ENCODE results near the gene CFAP107. TPM values are rescaled to one million over a fixed set of nuclear protein-coding genes. Genes with fewer than 3 reads are reported as not detected.

Gene CFAP107
- total RNA-seq, 4 donors from 2014 or later = not detected

DNA sequence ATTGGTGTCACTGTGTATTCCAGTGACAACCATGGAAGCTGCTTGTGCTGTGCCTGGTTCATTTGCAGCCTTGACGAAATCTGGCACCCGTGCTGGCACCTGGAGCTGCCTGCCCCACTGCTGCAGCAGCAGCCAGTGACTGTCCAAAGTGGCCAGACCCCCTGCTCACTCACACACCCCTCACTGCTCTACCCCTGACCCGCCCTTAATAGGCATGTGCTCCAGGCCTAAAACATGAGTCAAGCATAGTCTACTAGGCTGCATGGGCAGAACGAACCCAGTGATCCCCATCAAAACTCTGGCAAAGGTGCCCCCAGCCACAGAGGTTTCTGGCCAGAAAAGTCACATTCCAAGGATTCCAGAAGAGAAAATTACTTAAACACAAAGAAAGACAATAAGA lies 52.9 kb downstream of the CFAP107 start:
- Histone ChIP-seq H3K27me3 (no peaks in the 10 kb centered on the region), H3K4me3 (no peak overlapping the region), H3K9me3 (peaks cover 0 to 10% (median 0%) of the 10 kb centered on the region in 4 donors), H3K4me1 (no peaks in the 10 kb centered on the region), H3K27ac (no peak overlapping the region), H3K36me3 (no peaks in the 10 kb centered on the region)
- no peak for TF ChIP-seq POLR2A (IDR thresholded peaks at IDR 0.05)
- TF ChIP-seq, protein P1, sequence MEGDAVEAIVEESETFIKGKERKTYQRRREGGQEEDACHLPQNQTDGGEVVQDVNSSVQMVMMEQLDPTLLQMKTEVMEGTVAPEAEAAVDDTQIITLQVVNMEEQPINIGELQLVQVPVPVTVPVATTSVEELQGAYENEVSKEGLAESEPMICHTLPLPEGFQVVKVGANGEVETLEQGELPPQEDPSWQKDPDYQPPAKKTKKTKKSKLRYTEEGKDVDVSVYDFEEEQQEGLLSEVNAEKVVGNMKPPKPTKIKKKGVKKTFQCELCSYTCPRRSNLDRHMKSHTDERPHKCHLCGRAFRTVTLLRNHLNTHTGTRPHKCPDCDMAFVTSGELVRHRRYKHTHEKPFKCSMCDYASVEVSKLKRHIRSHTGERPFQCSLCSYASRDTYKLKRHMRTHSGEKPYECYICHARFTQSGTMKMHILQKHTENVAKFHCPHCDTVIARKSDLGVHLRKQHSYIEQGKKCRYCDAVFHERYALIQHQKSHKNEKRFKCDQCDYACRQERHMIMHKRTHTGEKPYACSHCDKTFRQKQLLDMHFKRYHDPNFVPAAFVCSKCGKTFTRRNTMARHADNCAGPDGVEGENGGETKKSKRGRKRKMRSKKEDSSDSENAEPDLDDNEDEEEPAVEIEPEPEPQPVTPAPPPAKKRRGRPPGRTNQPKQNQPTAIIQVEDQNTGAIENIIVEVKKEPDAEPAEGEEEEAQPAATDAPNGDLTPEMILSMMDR (IDR thresholded peaks at IDR 0.05) = no peak
- TF ChIP-seq EP300 (IDR thresholded peaks at IDR 0.05) = no peak
- 40 to 61% methylated on average over 2 to 4 of the region's 4 CpGs for WGBS, 2 donors
- DNase-seq (ENCODE audit: low spot score in 2 of 2) = no peak

DNA sequence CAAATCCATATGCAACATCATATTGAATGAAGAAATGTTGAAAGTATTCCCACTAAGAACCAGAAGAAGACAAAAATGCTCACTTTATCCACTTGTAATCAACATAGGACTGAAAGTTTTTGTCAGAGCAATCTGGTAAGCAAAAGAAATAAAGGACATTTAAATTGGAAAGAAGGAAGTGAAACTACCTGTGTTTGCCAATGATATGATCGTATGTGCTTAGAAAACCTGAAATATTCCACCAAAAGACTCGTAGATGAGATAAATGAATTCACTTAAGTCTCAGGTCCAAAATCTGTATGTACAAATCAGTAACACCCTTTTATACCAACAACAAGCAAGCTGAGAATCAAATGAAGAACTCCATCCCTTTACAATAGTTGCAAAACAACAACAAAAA lies 53.7 kb downstream of the CFAP107 start:
- DNase-seq (ENCODE audit: low spot score in 2 of 2) = no peak
- Histone ChIP-seq H3K4me1 (no peaks in the 10 kb centered on the region), H3K27ac (no peak overlapping the region), H3K36me3 (no peaks in the 10 kb centered on the region), H3K27me3 (no peaks in the 10 kb centered on the region), H3K4me3 (no peak overlapping the region), H3K9me3 (peaks cover 0 to 18% (median 0%) of the 10 kb centered on the region in 4 donors)
- no peak for TF ChIP-seq POLR2A (IDR thresholded peaks at IDR 0.05)
- TF ChIP-seq EP300 (IDR thresholded peaks at IDR 0.05) = no peak
- TF ChIP-seq, protein P1 (IDR thresholded peaks at IDR 0.05) = no peak
- WGBS, 2 donors = 80% methylated on average over 2 of the region's 2 CpGs

DNA sequence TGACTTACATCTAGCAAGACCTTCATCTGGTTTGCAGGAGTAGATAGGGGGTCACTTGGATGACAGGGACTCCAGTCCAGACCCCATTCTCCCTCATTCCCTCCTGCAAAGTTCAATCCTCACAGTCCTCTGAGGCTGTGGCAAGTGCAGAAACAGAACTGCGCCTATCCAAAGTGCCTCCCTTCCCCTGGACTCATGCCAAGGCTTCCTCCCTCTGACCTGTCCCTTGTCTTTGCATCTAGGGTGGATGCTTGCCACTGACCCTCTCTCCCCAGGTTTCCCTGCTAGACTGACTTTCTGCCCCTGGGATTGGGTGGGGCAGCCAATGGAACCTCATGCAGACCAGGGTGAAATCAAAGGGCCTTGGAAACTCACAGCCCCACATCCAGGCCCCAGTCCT lies 63.9 kb downstream of the CFAP107 start:
- TF ChIP-seq, protein P1 (IDR thresholded peaks at IDR 0.05) = no peak
- TF ChIP-seq POLR2A (IDR thresholded peaks at IDR 0.05) (no peak), EP300 (IDR thresholded peaks at IDR 0.05) (no peak)
- Histone ChIP-seq H3K27ac (no peak overlapping the region), H3K36me3 (no peaks in the 10 kb centered on the region), H3K27me3 (no peaks in the 10 kb centered on the region), H3K4me3 (no peak overlapping the region), H3K4me1 (no peaks in the 10 kb centered on the region), H3K9me3 (peaks cover 0 to 7% (median 0%) of the 10 kb centered on the region in 4 donors)
- no peak for DNase-seq (ENCODE audit: low spot score in 2 of 2)
- WGBS, 2 donors = 86 to 89% methylated on average over 1 of the region's 1 CpG

DNA sequence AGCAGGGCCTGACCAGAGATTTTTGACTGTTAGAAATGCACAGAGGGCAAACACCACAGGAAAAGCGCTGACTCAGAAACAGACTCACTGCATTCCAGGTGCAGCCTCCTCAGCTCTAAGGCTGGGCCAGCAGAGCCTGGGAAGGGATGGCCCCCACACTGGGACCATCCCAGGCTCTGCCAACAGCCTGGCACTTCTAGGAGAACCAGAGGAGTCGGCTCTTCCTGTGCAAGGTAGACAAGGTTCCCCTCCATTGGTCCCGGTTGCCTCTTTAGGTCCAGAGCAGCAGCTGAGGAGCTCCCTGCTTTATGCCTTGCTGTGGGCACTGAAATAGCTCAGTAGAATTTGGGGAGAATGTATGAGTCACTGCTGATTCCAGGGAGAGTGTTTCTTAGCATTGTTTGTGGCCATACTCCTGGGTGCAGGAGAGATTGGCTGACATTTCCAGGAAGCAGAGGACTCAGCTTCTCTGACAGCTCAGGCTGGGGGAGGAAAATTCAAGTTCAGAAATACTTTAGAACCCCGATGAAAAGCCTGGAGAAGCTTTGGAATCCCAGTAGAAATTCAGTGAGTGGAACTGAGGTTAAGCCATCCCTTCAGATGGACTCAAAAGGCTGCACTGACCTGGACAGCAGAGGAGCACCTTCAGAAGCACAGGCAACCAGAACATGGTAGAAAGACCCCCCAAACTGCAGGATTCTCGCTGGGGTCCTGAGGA lies 64.8 kb downstream of the CFAP107 start:
- no peaks in the 10 kb centered on the region for H3K27me3 ChIP-seq
- no peak overlapping the region for H3K4me3 ChIP-seq
- no peaks in the 10 kb centered on the region for H3K4me1 ChIP-seq
- no peak overlapping the region for H3K27ac ChIP-seq
- 71% methylated on average over 4 to 5 of the region's 5 CpGs for WGBS, 2 donors
- DNase-seq (ENCODE audit: low spot score in 2 of 2) = no peak
- H3K36me3 ChIP-seq = no peaks in the 10 kb centered on the region
- no peak for TF ChIP-seq EP300 (IDR thresholded peaks at IDR 0.05)
- TF ChIP-seq, protein P1 (IDR thresholded peaks at IDR 0.05) = no peak
- TF ChIP-seq POLR2A (IDR thresholded peaks at IDR 0.05) = no peak
- no peaks in the 10 kb centered on the region for H3K9me3 ChIP-seq

DNA sequence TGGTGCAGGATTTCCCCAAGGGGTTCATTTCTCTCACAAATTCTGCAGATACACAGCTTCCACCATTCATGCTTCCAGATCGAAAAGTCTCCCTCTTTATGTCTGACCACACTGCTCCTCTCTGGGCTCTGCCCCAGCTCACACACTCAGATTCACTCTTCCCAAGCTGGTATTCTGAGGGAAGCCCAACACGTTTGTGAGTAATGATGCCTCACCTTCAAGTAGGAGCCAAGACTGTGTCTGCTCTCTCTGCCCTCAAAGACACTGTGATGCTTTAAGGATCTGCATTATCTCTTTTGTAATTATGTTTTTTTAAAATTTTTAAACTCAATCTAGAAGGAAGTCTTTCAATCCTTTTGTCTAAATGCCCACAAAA lies 65.4 kb downstream of the CFAP107 start:
- Histone ChIP-seq H3K4me3 (no peak overlapping the region), H3K36me3 (no peaks in the 10 kb centered on the region), H3K9me3 (no peaks in the 10 kb centered on the region), H3K27ac (no peak overlapping the region), H3K27me3 (no peaks in the 10 kb centered on the region), H3K4me1 (no peaks in the 10 kb centered on the region)
- no peak for TF ChIP-seq POLR2A (IDR thresholded peaks at IDR 0.05)
- TF ChIP-seq, protein P1 (IDR thresholded peaks at IDR 0.05) = no peak
- no peak for TF ChIP-seq EP300 (IDR thresholded peaks at IDR 0.05)
- DNase-seq (ENCODE audit: low spot score in 2 of 2) = no peak
- 33 to 58% methylated on average over 1 to 2 of the region's 2 CpGs for WGBS, 2 donors

Other genes with a start within 250 kb of the CFAP107 start
- gene DHRS3, start 128.0 kb upstream of the CFAP107 start, total RNA-seq = 100 to 1,000 TPM; 180 to 449 (median 358) TPM
- not detected for gene AADACL4, start 102.1 kb upstream of the CFAP107 start, total RNA-seq
- not detected for gene AADACL3, start 30.1 kb upstream of the CFAP107 start, total RNA-seq
- not detected for gene PRAMEF12, start 27.5 kb downstream of the CFAP107 start, total RNA-seq
- gene PRAMEF1, start 45.2 kb downstream of the CFAP107 start, total RNA-seq = not detected
- gene PRAMEF11, start 85.2 kb downstream of the CFAP107 start, total RNA-seq = not detected
- gene HNRNPCL1, start 102.5 kb downstream of the CFAP107 start, total RNA-seq = not detected
- gene PRAMEF2, start 110.9 kb downstream of the CFAP107 start, total RNA-seq = not detected
- not detected for gene PRAMEF4, start 140.0 kb downstream of the CFAP107 start, total RNA-seq
- not detected for gene PRAMEF10, start 152.1 kb downstream of the CFAP107 start, total RNA-seq
- gene PRAMEF7, start 170.4 kb downstream of the CFAP107 start, total RNA-seq = not detected
- gene PRAMEF6, start 201.4 kb downstream of the CFAP107 start, total RNA-seq = not detected

All from tibial nerve (tissue), 4 donors.